ENCODE measurements around the gene INPP5F.
A peak's percentile ranks its signal among the peaks of the same experiment; 100 is the strongest.
"Not testable (repeated sequence)": the region's sequence is repeated elsewhere in the genome, so short reads cannot be mapped to it uniquely, and the experiment has no call there.

Gene INPP5F

GRCh38 chr10:119821182-119821581, 95.3 kb downstream of the INPP5F start:
- peak in 1 of 2 donors; percentile 49 for ATAC-seq

DNA sequence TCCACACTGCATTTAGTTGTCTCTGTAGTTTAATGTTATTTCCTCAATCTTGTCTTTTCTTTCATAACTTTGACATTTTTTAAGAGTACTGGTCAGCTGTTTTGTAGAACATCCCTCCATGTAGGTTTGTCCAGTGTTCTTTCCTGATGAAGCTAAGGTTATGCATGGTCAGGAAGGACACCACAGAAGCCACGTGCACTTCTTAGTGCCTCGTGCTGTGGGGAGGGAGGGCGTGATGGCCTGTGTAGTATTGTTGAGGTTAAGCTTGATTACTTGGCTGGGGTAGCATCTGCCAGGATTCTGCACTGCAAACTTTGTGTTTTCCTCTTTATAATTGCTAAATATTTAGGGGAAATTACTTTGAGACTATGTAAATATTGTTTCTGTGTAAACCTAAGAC, 98.4 kb downstream of the INPP5F start:
- no peak for ATAC-seq

- ATAC-seq = no peak
Observed at GRCh38 chr10:119826771-119827170, 100.9 kb downstream of the INPP5F start.

GRCh38 chr10:119827430-119827829, 101.6 kb downstream of the INPP5F start:
- ATAC-seq = no peak

DNA sequence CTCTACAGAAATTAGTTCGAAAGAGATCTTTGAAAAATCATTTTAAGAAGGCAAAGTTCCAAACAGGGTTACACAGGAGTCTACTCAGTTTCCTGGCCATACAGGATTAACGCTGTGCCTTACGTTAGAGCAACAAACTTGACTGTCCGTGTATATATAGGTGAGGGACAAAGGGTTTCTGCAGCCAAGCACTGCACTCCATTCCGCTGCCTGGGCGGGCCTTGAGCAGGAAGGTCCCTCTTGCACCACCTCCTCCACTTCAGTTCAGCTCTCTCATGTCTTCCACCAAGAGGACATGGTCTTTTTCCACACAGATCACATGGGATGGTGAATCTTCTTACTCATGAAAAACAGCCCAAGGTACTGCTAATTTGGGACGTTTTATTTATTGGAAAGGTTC, 103.6 kb downstream of the INPP5F start:
- no peak for ATAC-seq

DNA sequence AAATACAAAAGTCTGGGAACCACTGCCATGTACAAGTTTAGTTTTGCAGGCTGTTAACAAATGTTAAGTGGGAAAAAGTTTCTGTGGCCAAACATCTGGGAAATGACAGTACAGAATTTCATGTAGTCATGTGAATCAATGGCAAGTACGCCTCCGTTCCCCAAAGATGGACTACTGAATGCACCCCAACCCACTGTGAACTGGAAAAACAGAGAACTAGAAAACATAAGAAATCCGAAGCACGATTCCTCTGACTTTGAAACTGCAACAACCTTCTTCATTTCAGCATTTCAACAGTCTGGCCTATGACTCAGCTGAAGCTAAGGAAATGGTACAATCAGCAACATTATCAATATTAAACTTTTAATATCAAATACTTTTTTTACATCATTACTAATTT, 105.0 kb downstream of the INPP5F start:
- no peak for ATAC-seq

DNA sequence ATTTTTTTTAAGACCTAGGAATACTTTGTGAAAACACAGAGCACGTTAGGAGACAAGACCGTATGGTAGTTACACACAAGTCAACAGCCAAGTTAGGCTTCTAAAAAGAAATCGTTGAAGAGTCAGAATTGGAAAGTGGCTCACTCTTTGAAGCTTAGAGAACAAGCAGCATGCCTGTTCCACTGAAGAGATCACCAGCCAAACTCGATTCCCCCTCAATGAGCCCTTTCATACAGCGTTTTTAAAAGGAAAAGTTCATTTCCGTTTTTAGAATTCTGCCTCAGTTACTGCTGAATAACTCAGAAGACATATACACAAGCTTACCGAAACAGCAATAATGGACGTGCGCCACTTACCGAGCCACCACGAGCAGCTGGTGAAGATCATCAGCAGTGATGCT, 105.8 kb downstream of the INPP5F start:
- no peak for ATAC-seq

DNA sequence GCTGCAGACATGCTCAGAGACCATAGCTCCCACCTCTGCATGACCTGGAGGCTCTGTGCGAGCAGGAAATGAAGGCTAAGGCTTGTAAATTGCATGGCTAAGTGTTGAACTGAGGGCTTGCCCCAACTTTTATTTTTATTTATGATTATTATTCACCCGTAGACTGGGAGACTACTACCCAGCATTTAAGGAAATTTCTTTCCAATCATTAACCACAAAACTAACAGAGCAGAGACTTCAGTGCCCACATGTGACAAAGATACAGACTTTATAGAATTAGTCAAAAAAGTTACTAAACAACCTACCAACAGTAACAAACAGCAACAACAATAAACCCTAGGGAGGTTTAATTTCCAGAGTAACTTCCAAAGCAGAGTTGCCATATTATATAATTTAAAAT, 107.1 kb downstream of the INPP5F start:
- ATAC-seq = no peak

- ATAC-seq = peak; percentile 58 to 68
Observed at GRCh38 chr10:119834188-119834587, 108.3 kb downstream of the INPP5F start.

DNA sequence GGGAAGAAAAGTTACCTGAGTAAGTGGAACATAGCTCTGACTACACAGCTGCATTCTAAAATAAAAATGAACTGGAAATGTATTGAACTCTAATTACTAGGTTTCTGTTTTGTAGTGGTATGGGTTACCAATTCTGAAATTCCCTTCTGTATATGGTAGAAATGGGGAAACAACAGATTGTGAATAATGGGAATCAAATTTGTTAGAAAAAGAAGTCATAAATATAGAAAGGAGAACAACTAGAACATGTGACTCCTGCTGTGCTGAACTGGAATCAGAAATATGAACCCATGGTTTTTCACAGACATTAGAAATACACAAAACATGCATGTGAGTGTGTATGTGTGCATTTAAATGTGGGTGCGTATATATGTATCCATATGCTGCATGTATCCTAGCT, 119.8 kb downstream of the INPP5F start:
- ATAC-seq = no peak

DNA sequence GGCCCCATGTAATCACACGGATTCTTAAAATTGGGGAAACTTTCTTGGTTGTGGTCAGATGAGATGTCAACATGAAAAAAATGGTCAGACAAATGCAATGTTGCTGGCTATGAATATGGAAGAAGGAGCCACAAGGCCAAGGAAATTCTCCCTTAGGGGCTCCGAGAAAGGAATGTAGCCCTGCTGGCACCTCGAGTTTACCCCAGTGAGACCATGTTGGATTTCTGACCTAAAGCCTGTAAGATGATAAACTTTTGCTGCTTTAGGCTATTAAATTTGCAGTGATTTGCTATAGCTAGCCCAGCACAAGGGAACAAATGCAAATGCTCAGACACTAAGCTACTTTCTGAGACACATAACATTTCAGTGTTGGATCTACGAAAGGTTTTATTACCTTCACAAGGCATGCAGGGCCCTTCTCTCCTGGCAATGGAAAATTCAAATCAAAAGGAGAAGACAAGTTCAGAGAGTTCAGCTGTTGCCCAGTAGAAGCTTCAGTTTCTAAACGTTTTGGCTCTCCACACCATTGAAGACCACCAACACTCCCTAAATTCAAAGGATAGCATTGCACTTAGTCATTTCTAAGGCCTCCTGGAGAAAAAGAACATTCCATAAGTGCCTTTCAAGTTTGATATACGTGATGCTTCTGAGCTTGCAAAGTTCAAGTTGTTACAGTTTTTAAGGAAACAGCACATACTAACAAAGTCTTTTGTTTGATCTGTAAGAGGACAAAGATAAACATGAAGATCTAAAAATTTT, 123.4 kb downstream of the INPP5F start:
- ATAC-seq = no peak

DNA sequence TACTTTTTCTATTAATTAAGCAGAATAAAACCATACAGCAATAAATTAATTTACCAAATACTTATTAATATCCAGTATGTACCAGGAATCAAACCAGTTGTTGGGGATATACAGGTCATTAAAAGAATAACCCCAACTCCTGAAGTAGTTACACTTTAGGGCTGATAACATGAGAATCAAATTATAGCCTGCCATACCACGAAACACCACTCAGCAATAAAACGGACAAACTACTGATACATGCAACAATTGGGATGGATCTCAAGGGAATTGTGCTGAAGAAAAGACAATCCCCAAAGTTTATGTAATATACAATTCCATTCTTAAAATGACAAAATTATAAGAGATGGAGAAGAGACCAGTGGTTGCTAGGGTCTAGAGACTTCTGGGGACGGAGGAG, 124.1 kb downstream of the INPP5F start:
- no peak for ATAC-seq

- ATAC-seq = no peak
Observed at GRCh38 chr10:119852277-119852676, 126.4 kb downstream of the INPP5F start.

DNA sequence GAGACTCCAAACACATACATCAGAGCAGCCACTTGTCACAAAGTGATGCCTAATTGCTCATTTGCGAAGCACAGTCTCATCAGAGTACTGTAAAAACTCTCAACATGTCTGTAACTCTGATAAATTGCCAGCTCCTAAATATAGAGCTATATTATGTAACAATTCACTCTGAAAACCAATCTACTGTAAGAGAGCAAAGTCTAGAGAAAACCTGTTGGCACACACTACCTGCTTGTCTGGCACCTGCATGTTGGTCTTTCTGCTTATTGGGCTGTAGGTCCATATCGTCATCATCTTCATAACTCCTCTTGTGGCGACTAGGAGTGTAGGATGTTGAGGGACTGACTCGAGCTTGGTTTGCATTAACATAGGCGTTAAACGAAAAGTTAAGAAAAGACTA, 127.0 kb downstream of the INPP5F start:
- ATAC-seq = no peak

- ATAC-seq = no peak
Observed at GRCh38 chr10:119853574-119853973, 127.7 kb downstream of the INPP5F start.

DNA sequence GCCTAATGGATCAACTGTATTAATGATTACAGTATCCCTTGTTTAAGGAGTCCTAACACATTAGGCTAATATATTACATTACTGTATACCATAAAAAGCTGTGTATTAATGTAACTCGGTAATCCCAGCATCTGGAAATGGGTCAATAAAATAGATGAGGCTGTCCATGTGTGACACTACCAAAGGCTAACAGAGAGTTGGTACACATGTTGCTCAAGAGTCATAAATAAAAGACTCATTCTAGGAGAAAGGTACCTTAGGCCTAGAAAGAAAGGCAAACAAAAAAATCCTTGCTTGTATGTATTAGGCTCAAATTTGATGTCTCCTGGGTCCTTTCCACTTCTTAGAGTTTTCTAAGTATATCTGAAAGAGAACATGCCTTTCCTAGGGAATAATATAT, 132.2 kb downstream of the INPP5F start:
- no peak for ATAC-seq

GRCh38 chr10:119859420-119860258, 133.8 kb downstream of the INPP5F start:
- ATAC-seq = peak in 1 of 2 donors; percentile 41

DNA sequence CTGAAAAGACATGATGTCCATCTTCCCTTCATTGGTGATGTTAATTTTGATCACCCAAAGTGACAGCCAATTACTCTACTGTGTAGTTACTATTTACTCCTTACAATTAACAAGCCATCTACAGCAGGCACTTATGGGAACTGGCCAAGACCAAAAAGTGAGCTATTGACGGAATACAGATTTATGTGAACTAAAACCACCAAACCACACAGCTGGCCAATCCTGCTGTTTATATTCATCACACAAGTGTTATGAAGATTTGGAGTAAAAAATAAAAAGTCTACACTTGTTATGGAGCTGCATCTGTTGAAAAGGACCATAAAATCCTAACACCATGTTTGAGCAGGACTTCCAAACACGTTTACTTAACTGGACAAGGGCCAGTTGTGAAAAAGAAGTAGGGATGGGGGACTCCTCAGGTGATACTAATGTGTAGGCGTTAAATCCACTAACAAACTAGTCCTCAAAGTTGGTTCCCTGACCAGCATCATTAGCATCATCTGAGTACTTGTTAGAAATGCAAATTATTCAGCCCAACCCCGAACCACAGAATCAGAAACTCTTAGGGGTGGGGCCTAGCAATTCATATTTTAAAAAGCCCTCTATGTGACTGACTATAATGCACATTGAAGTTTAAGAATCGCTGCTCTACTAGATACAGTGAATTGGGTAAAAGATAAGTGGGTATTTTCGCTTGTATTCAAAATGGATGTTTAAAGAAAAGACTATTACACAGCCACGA, 135.2 kb downstream of the INPP5F start:
- ATAC-seq = peak; percentile 21 to 69

DNA sequence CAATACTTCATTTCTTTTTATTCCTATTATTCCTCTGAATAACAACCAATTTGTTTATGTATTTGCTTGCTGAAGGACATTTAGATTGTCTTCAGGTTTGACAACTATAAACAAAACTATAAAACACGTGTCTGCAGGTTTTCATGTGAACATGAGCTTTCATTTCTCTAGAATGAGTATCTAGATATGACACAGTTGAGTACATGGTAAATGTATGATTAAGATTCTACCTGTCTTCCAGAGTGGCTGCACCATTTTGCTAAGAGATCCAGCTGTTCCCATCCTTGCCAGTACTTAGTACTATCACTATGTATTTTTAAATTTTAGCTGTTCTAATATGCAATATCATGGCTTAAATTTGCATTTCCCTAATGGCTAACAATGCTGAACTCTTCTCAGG, 136.7 kb downstream of the INPP5F start:
- ATAC-seq = peak; percentile 48

- ATAC-seq = no peak
Observed at GRCh38 chr10:119863951-119864565, 138.2 kb downstream of the INPP5F start.

DNA sequence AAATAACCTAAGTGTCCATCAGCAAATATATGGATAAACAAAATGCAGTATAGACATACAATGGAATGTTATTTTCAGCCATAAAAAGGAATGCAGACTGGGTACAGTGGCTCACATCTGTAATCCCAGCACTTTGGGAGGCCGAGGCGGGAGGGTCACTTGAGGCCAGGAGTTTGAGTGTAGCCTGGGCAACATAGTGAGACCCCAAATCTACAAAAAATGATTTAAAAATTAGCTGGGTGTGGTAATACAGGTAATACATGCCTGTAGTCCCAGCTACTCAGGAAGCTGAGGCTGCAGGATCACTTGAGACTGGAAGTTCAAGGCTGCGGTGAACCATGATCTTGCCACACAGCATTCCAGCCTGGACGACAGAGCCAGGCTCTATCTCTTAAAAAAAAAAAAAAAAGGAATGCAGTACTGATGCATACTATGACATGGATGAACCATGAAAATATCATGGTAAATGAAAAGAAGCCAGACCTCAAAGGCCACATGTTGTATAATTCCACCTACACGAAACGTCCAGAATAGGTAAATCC, 139.9 kb downstream of the INPP5F start:
- ATAC-seq = no peak

GRCh38 chr10:119867317-119867716, 141.5 kb downstream of the INPP5F start:
- ATAC-seq = no peak

DNA sequence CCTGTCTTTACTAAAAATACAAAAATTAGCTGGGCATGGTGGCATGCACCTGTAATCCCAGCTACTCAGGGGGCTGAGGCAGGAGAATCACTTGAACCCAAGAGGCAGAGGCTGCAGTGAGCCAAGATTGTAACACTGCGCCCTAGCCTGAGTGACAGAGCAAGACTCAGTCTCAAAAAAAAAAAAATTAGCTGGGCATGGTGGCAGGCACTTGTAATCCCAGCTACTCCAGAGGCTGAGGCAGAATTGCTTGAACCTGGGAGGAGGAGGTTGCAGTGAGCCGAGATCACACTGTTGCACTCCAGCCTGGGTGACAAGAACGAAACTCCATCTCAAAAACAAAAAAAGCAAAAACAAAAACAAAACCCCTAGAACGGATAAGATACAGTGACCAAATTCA, 143.5 kb downstream of the INPP5F start:
- not testable (repeated sequence) for ATAC-seq
